NCI-H2196 treated with DMSO at 0.1 percent for 48 hours (cell line): Measurements from ENCODE around the gene ZBTB20.

ENCODE experiments used
- DNase-seq: peaks from one replicate; lab custom pipeline; 2025; ENCODE audit not compliant: unreplicated experiment; lab: John Stamatoyannopoulos, UW

ZBTB20 gene

GRCh38 chr3:114640126-114640525, 507.0 kb downstream of the ZBTB20 start:
- no peak for DNase-seq

- DNase-seq, result no peak
Observed at GRCh38 chr3:114639171-114639570, 507.9 kb downstream of the ZBTB20 start.

- DNase-seq, result no peak
Observed at GRCh38 chr3:114635878-114636277, 511.2 kb downstream of the ZBTB20 start.

GRCh38 chr3:114634635-114635034, 512.5 kb downstream of the ZBTB20 start:
- no peak for DNase-seq

GRCh38 chr3:114632757-114633424, 514.2 kb downstream of the ZBTB20 start:
- no peak for DNase-seq

- DNase-seq, result no peak
Observed at GRCh38 chr3:114627770-114628169, 519.3 kb downstream of the ZBTB20 start.

- DNase-seq, result no peak
Observed at GRCh38 chr3:114626751-114627150, 520.3 kb downstream of the ZBTB20 start.

- peak; percentile 96 for DNase-seq
Observed at GRCh38 chr3:114624571-114625181, 522.4 kb downstream of the ZBTB20 start.

GRCh38 chr3:114624047-114624445, 523.0 kb downstream of the ZBTB20 start:
- peak; percentile 63 for DNase-seq

- DNase-seq, result peak; percentile 71
Observed at GRCh38 chr3:114623420-114624046, 523.6 kb downstream of the ZBTB20 start.

- DNase-seq, result no peak
Observed at GRCh38 chr3:114622001-114622400, 525.1 kb downstream of the ZBTB20 start.

GRCh38 chr3:114619771-114620170, 527.3 kb downstream of the ZBTB20 start:
- DNase-seq, result no peak

- DNase-seq, result no peak
Observed at GRCh38 chr3:114615523-114616085, 531.5 kb downstream of the ZBTB20 start.

- no peak for DNase-seq
Observed at GRCh38 chr3:114609973-114610630, 537.0 kb downstream of the ZBTB20 start.

GRCh38 chr3:114608293-114608692, 538.8 kb downstream of the ZBTB20 start:
- DNase-seq, result no peak

GRCh38 chr3:114606336-114606735, 540.8 kb downstream of the ZBTB20 start:
- no peak for DNase-seq

- no peak for DNase-seq
Observed at GRCh38 chr3:114600571-114600970, 546.5 kb downstream of the ZBTB20 start.

- DNase-seq, result no peak
Observed at GRCh38 chr3:114597871-114598270, 549.2 kb downstream of the ZBTB20 start.

GRCh38 chr3:114597012-114597411, 550.1 kb downstream of the ZBTB20 start:
- no peak for DNase-seq

GRCh38 chr3:114596147-114596546, 550.9 kb downstream of the ZBTB20 start:
- no peak for DNase-seq

- no peak for DNase-seq
Observed at GRCh38 chr3:114595522-114596028, 551.5 kb downstream of the ZBTB20 start.
